SU-DHL-6 (cell line): Measurements from ENCODE around the gene GCNT4.

Experiments
- H2AFZ ChIP-seq: fragments of 200-600 bp; sonication (generic); 2 replicates; pipeline ENCODE4 v1.6.1; 2014; ENCODE audit warnings: low read depth, mild to moderate bottlenecking, moderate library complexity, mixed read lengths, antibody characterized with exemption, low read length; ENCODE audit not compliant: severe bottlenecking
- H3F3A ChIP-seq: fragments of 200-600 bp; shearing (Covaris generic); 2 replicates; pipeline ENCODE4 v1.6.0; 2016; ENCODE audit warnings: antibody characterized with exemption, mild to moderate bottlenecking; ENCODE audit not compliant: insufficient read depth
- H3K27ac ChIP-seq: fragments of 200-600 bp; sonication (generic); 2 replicates; pipeline ENCODE4 v1.5.1; 2016; ENCODE audit warnings: low read depth, mild to moderate bottlenecking, low read length, moderate library complexity, mixed read lengths
- H3K27me3 ChIP-seq: fragments of 200-600 bp; sonication (generic), shearing (Covaris generic); 2 replicates; pipeline ENCODE4 v1.6.0; 2014; ENCODE audit warnings: mild to moderate bottlenecking, low read length
- H3K36me3 ChIP-seq: fragments of 200-600 bp; sonication (generic); 2 replicates; pipeline ENCODE4 v1.6.1; 2014; ENCODE audit warnings: mild to moderate bottlenecking, low read length, mixed read lengths
- H3K4me2 ChIP-seq: fragments of 300-600, 200-600 bp; shearing (Covaris generic), sonication (generic); 2 replicates; pipeline ENCODE4 v1.6.0; 2014; ENCODE audit warnings: low read length, low read depth, mild to moderate bottlenecking; ENCODE audit not compliant: poor library complexity, severe bottlenecking
- H3K4me3 ChIP-seq: fragments of 200-600 bp; sonication (generic); 2 replicates; pipeline ENCODE4 v1.5.1; 2014; ENCODE audit warnings: antibody characterized with exemption, low read length, mild to moderate bottlenecking, mixed read lengths; ENCODE audit not compliant: insufficient read depth, poor library complexity, severe bottlenecking
- H3K79me2 ChIP-seq: fragments of 200-600 bp; sonication (generic); 2 replicates; pipeline ENCODE4 v1.6.1; 2014; ENCODE audit warnings: mild to moderate bottlenecking, low read length, moderate library complexity; ENCODE audit not compliant: insufficient read depth
- H3K9ac ChIP-seq: fragments of 200-600 bp; sonication (generic); 2 replicates; pipeline ENCODE4 v1.7.0; 2014; ENCODE audit warnings: mild to moderate bottlenecking, low read length
- H3K9me2 ChIP-seq: fragments of 200-600 bp; sonication (generic); replicated peaks from 2 replicates; pipeline ENCODE4 v1.6.1; 2014; ENCODE audit warnings: low read length; ENCODE audit not compliant: insufficient read depth
- H3K9me3 ChIP-seq: fragments of 200-600 bp; sonication (generic); 2 replicates; pipeline ENCODE4 v1.6.1; 2014; ENCODE audit warnings: low read length, mixed read lengths; ENCODE audit not compliant: insufficient read depth
- H4K20me1 ChIP-seq: fragments of 200-600 bp; sonication (generic); 2 replicates; pipeline ENCODE4 v1.6.1; 2014; ENCODE audit warnings: low read depth, mild to moderate bottlenecking, antibody characterized with exemption, low read length, moderate library complexity, mixed read lengths
- EZH2phosphoT487 ChIP-seq: fragments of 200-600 bp; sonication (generic), shearing (Covaris generic); conservative IDR thresholded peaks from 2 replicates; pipeline ENCODE4 v1.6.1; 2018; ENCODE audit warnings: mild to moderate bottlenecking, antibody characterized with exemption, low read length, moderate library complexity, mixed read lengths
- TF ChIP-seq, protein P1 (sequence below): fragments of 200-600 bp; sonication (generic); IDR thresholded peaks from one replicate; pipeline ENCODE4 v1.5.1; 2017; ENCODE audit warnings: antibody characterized with exemption, mild to moderate bottlenecking, low read length, moderate library complexity; ENCODE audit not compliant: insufficient read depth, poor library complexity, severe bottlenecking

Gene GCNT4

DNA sequence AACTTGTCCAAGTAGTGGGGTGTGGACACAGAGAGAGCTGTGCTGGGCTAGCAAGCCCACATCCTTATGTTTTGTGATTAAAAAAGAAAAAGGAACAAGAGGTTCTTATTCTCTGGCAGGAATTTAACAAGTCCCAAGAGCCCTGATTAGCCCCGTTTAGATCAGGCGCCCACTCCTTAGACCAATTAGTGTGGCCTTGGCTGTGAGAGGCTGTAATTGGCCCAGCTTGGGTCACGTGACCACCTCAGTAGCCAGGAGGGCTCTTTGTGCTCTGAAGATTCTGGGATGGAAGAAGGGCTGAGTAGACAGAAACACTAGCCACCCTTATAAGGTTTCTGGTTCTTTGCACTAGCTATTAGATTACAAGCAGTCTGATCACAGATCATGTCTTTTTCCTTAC, 31.1 kb downstream of the GCNT4 start:
- Histone ChIP-seq H3K4me2 (no peak overlapping the region), H3K27me3 (no peaks in the 10 kb centered on the region), H3K36me3 (no peaks in the 10 kb centered on the region), H3K79me2 (no peaks in the 10 kb centered on the region), H3K27ac (no peak overlapping the region), H2AFZ (no peak overlapping the region), H3K9me2 (no peaks in the 10 kb centered on the region), H3K9ac (no peak overlapping the region), H3F3A (no peaks in the 10 kb centered on the region), H3K4me3 (no peak overlapping the region), H3K9me3 (no peaks in the 10 kb centered on the region), H4K20me1 (no peaks in the 10 kb centered on the region)
- TF ChIP-seq, protein P1, sequence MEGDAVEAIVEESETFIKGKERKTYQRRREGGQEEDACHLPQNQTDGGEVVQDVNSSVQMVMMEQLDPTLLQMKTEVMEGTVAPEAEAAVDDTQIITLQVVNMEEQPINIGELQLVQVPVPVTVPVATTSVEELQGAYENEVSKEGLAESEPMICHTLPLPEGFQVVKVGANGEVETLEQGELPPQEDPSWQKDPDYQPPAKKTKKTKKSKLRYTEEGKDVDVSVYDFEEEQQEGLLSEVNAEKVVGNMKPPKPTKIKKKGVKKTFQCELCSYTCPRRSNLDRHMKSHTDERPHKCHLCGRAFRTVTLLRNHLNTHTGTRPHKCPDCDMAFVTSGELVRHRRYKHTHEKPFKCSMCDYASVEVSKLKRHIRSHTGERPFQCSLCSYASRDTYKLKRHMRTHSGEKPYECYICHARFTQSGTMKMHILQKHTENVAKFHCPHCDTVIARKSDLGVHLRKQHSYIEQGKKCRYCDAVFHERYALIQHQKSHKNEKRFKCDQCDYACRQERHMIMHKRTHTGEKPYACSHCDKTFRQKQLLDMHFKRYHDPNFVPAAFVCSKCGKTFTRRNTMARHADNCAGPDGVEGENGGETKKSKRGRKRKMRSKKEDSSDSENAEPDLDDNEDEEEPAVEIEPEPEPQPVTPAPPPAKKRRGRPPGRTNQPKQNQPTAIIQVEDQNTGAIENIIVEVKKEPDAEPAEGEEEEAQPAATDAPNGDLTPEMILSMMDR = no peak
- TF ChIP-seq EZH2phosphoT487 = no peak

DNA sequence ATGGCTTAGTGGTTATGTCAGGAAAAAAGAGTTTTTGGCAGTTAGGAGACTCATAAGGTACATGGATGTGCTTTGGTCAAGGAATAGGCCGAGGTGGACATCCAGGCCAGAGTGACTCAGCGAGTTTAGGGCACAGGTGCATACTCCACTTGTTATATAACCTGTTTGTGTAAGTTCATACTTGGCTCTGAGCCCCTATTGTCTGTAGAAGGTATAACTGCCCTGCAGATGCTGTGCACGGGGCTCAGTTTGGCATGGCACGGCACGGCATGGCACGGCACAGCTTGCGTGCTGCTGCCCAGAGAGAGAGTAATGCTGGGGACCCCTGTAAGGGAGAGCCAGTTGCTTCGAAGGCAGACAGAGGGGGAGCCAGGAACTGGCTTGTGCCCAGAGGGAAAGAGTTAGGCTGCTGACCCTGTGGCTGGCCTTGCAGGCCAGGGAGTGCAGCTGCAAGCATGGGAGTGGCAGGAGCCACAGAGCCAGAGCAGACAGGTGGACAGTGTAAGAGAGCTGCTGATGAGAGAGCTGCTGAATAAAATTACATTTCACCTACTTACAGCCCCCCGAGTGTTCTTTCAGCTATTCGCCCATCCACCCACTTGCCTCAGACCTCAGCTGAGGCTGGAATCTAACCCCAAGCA, 32.2 kb downstream of the GCNT4 start:
- no peak overlapping the region for H2AFZ ChIP-seq
- no peaks in the 10 kb centered on the region for H4K20me1 ChIP-seq
- H3F3A ChIP-seq = no peaks in the 10 kb centered on the region
- no peaks in the 10 kb centered on the region for H3K9me3 ChIP-seq
- H3K4me2 ChIP-seq = no peak overlapping the region
- no peaks in the 10 kb centered on the region for H3K27me3 ChIP-seq
- no peak overlapping the region for H3K9ac ChIP-seq
- no peaks in the 10 kb centered on the region for H3K36me3 ChIP-seq
- no peak overlapping the region for H3K4me3 ChIP-seq
- H3K27ac ChIP-seq = no peak overlapping the region
- H3K9me2 ChIP-seq = no peaks in the 10 kb centered on the region
- no peak for TF ChIP-seq EZH2phosphoT487
- TF ChIP-seq, protein P1 = no peak
- H3K79me2 ChIP-seq = no peaks in the 10 kb centered on the region

DNA sequence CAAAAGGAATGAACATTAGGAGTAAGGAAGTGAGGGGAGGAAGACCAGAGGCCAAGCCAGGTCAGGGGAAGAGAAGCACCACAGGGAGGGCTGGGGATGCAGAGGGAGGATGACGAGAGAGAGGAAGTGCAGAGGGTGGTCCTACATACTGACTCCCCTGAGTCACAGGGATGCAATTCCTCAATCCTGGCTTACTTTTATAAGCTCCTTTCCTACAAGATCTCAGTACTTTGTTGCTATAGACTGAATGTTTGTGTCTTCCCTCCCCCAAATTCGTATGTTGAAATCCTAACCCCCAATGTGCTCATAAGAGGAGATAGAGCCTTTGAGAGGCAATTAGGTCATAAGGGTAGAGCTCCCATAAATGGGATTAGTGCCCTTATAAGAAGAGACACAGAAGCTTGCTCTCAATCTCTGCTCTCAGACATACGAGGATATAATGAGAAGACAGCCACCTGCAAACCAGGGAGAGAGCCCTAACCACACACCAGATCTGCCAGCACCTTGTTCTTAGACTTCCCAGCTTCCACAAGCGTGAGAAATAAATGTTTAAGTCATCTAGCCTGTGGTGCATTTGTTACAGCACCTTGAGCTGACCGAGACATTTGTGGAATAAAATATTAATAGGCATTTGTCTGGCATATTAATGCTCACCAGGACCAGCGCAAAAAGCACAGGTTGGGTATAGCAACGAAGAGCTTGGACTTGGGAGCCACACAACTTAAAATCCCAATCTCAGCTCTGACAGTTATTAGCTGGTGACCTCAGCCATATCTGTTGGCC, 33.4 kb downstream of the GCNT4 start:
- Histone ChIP-seq H3K4me3 (no peak overlapping the region), H3K79me2 (no peaks in the 10 kb centered on the region), H3K27ac (no peak overlapping the region), H3F3A (no peaks in the 10 kb centered on the region), H3K9me2 (no peaks in the 10 kb centered on the region), H3K27me3 (no peaks in the 10 kb centered on the region), H3K36me3 (no peaks in the 10 kb centered on the region), H4K20me1 (no peaks in the 10 kb centered on the region), H2AFZ (no peak overlapping the region), H3K9ac (no peak overlapping the region), H3K9me3 (no peaks in the 10 kb centered on the region), H3K4me2 (no peak overlapping the region)
- TF ChIP-seq, protein P1 = no peak
- no peak for TF ChIP-seq EZH2phosphoT487
